ENCODE measurements around the gene TUT7.

TUT7 gene

DNA sequence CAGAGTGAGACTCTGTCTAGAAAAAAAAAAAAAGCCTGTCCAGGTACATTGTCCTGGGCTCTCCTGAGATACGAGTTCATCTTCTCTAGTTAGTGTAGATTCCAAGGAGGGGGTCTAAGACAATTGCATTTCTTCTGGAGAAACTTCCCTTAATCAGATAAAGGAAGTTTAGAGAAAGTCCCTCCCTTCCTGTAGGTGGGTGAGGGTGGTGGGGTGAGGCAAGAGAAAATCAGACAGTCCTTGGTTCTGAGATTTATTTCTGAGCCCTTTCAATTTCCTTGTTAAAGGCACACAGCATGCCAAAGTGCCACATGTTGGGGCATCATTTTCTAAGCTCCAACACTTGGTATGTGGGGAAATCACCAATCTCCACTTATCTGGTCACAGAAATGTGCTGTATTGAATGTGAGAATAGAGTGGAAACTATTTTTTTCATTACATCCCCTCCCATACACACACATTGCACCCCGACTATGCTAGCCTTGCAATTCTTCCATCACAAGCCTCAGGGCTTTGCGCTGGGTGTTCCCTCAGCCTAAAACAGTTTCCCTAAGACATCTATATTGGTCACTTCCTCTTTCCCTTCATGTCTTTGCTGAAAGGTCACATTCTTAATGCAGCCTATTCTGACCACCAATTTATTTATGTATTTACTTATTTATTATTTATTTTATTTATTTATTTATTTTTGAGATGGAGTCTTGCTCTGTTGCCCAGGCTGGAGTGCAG, 5.1 kb upstream of the TUT7 start:
- Histone ChIP-seq H3K79me2 (ENCODE audit: control insufficient read depth, low read length) (no peaks in the 10 kb centered on the region), H3K27me3 (ENCODE audit: control insufficient read depth, low read length) (no peaks in the 10 kb centered on the region), H3F3A (ENCODE audit: control insufficient read depth, insufficient read depth) (no peaks in the 10 kb centered on the region), H3K4me3 (ENCODE audit: low read length) (no peak overlapping the region), H3K9me2 (replicated peaks; ENCODE audit: control insufficient read depth, low read length) (no peaks in the 10 kb centered on the region), H3K4me1 (ENCODE audit: control insufficient read depth, low read length) (peaks cover 13% of the 10 kb centered on the region), H3K36me3 (ENCODE audit: control insufficient read depth, low read length) (no peaks in the 10 kb centered on the region), H3K9me3 (ENCODE audit: control insufficient read depth, insufficient read depth, low read length) (no peaks in the 10 kb centered on the region), H3K27ac (ENCODE audit: low read depth, low read length) (no peak overlapping the region), H3K4me2 (ENCODE audit: low read length) (no peak overlapping the region), H4K20me1 (ENCODE audit: control insufficient read depth, insufficient read depth, low read depth, low read length) (no peaks in the 10 kb centered on the region)
- no peak for TF ChIP-seq EZH2phosphoT487 (IDR thresholded peaks at IDR 0.05; ENCODE audit: borderline replicate concordance, low read length)
- TF ChIP-seq, protein P1, sequence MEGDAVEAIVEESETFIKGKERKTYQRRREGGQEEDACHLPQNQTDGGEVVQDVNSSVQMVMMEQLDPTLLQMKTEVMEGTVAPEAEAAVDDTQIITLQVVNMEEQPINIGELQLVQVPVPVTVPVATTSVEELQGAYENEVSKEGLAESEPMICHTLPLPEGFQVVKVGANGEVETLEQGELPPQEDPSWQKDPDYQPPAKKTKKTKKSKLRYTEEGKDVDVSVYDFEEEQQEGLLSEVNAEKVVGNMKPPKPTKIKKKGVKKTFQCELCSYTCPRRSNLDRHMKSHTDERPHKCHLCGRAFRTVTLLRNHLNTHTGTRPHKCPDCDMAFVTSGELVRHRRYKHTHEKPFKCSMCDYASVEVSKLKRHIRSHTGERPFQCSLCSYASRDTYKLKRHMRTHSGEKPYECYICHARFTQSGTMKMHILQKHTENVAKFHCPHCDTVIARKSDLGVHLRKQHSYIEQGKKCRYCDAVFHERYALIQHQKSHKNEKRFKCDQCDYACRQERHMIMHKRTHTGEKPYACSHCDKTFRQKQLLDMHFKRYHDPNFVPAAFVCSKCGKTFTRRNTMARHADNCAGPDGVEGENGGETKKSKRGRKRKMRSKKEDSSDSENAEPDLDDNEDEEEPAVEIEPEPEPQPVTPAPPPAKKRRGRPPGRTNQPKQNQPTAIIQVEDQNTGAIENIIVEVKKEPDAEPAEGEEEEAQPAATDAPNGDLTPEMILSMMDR (IDR thresholded peaks at IDR 0.05; ENCODE audit: low read depth, low read length, poor library complexity, severe bottlenecking): no peak

DNA sequence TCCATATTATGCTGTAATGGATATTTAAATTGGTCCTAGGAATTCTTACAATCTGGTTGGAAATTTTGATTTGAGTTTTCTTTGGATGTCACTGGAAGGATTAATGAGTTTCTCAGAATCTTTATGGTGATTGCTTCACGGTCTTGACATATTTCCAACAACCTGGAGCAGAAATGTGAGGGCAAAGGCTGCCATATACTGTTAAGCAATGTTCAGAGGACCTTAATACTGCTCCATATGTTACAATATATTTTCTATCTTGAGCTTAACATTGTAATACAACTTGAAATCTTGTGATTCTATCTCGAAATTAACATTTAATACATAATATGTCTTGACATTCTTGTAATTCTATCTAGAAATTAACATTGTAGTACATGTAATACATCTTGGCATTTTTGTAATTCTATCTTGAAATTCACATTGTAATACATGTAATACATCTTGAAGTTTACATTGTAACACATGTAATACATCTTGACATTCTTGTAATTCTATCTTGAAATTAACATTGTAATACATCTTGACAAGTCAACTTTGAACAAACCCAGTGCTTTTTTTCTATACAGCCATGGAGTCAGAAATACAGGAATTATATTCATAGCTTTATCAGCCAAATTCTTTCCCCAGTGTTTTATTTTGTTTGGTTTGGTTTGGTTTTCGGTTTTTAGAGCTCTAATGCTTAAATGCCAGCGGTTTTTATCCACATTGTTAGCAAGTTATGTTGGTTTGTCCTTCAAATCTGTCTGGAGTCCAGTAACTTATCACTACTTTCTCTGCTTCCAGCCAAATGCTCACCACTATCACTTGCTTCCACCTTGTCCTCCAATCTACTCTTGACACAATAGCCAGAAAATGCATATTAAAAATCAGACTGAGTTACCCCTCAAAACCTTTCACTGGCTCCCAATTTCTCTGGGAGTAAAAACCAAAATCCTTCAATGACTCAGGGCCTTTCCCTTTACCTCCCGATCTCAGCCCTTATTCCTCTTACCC, 3.0 kb upstream of the TUT7 start:
- Histone ChIP-seq H3K4me1 (ENCODE audit: control insufficient read depth, low read length) (peaks cover 15% of the 10 kb centered on the region), H3K4me2 (ENCODE audit: low read length) (no peak overlapping the region), H3K9me2 (replicated peaks; ENCODE audit: control insufficient read depth, low read length) (no peaks in the 10 kb centered on the region), H3K27ac (ENCODE audit: low read depth, low read length) (no peak overlapping the region), H3F3A (ENCODE audit: control insufficient read depth, insufficient read depth) (no peaks in the 10 kb centered on the region), H3K27me3 (ENCODE audit: control insufficient read depth, low read length) (no peaks in the 10 kb centered on the region), H3K4me3 (ENCODE audit: low read length) (no peak overlapping the region), H3K9me3 (ENCODE audit: control insufficient read depth, insufficient read depth, low read length) (no peaks in the 10 kb centered on the region), H3K36me3 (ENCODE audit: control insufficient read depth, low read length) (peaks cover 14% of the 10 kb centered on the region), H4K20me1 (ENCODE audit: control insufficient read depth, insufficient read depth, low read depth, low read length) (no peaks in the 10 kb centered on the region), H3K79me2 (ENCODE audit: control insufficient read depth, low read length) (peaks cover 20% of the 10 kb centered on the region)
- TF ChIP-seq EZH2phosphoT487 (IDR thresholded peaks at IDR 0.05; ENCODE audit: borderline replicate concordance, low read length): no peak
- TF ChIP-seq, protein P1 (IDR thresholded peaks at IDR 0.05; ENCODE audit: low read depth, low read length, poor library complexity, severe bottlenecking): no peak

DNA sequence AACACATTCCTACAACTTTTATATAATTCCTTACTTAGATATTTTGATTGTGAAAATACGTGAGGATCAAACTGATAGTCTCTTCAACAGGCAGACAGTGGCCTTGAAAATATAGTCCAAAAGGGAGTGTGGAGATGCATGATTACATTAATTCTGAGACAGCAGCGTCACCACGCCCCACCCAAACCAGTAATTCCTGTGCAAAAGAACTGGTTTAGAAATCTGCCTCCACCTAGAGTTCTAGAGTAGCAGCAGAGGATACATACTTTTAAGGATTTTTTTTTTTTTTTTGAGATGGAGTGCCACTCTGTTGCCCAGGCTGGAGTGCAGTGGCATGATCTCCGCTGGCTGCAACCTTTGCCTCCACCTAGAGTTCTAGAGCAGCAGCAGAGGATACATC, 1.6 kb upstream of the TUT7 start:
- no peak overlapping the region for H3K4me2 ChIP-seq (ENCODE audit: low read length)
- no peaks in the 10 kb centered on the region for H4K20me1 ChIP-seq (ENCODE audit: control insufficient read depth, insufficient read depth, low read depth, low read length)

More for the DNA sequence above, 1.6 kb upstream of the TUT7 start:
- peaks cover 23% of the 10 kb centered on the region for H3K36me3 ChIP-seq (ENCODE audit: control insufficient read depth, low read length)
- peaks cover 34% of the 10 kb centered on the region for H3K79me2 ChIP-seq (ENCODE audit: control insufficient read depth, low read length)
- H3K9me2 ChIP-seq (replicated peaks; ENCODE audit: control insufficient read depth, low read length): no peaks in the 10 kb centered on the region
- no peak overlapping the region for H3K27ac ChIP-seq (ENCODE audit: low read depth, low read length)
- no peak overlapping the region for H3K4me3 ChIP-seq (ENCODE audit: low read length)
- H3F3A ChIP-seq (ENCODE audit: control insufficient read depth, insufficient read depth): peaks cover under 1% of the 10 kb centered on the region
- H3K4me1 ChIP-seq (ENCODE audit: control insufficient read depth, low read length): peaks cover 18% of the 10 kb centered on the region
- H3K9me3 ChIP-seq (ENCODE audit: control insufficient read depth, insufficient read depth, low read length): no peaks in the 10 kb centered on the region
- TF ChIP-seq EZH2phosphoT487 (IDR thresholded peaks at IDR 0.05; ENCODE audit: borderline replicate concordance, low read length): no peak
- TF ChIP-seq, protein P1 (IDR thresholded peaks at IDR 0.05; ENCODE audit: low read depth, low read length, poor library complexity, severe bottlenecking): no peak
- H3K27me3 ChIP-seq (ENCODE audit: control insufficient read depth, low read length): no peaks in the 10 kb centered on the region
